CD4-positive, alpha-beta T cell treated with Interleukin-17A for 1 hour (primary cell): ENCODE measurements around the gene ZNF879.

ENCODE experiments used
- DNase-seq: peaks from one replicate; pipeline ENCODE4 v3.0.0-alpha.2; 2020

The ZNF879 gene

DNA sequence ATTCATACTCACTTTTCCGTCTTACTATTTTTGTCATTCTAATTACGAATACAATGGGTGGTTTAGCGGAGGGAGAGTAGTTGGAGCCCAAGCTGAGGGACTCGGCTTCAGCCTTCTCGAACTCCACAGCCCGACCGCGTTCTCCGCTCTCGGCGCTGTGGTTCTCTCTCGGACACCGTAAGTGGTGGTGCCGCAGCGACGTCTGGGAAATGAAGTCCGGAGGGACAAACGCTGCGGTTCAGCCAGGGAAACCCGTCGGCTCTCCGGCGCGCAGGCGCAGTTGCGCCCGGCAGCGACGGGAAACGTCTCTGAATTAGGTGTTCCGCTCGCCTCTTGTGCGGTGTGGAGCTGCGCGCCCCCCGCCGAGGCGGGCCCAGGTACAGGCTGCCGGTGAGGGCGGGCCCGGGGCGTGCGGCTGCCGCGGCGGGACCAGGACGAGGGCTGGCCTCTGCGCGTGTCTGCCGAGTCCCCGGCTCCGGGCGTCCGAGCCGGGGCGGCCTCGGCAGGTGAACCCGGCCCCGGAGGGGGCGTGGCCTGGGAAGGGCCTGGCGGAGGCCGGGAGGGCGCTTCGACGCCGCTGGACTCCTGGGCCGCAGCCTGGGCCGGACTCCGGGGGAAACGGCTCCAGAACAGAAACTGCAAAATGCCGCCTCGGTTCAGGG, at the start of gene ZNF879:
TSS of gene ZNF879 (plus strand) at position 277 of the 662 bp plus-strand sequence. CDS start 1,201 bp downstream, outside the sequence.
- DNase-seq, result peak; percentile 97

DNA sequence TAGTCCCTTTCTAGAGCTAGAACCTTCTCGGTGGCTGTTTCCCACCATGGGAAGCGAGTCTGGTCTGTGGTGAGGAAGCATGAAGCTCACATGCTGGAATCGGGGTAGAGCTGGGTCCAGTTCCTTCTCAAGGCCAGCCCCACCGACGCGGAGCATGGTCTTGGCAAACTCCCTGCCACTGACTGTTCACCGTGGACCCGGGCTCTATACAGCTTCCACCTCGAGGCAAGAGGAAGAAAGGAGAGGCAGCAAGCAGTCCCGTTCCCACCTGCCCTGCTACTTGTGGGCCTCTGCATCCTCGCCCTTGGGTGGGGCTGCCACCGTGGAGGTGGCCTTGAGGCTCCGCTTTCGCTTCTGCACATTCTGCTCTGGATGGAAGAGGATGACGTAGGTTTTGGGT, 42.2 kb upstream of the ZNF879 start:
- no peak for DNase-seq

- no peak for DNase-seq
Observed at GRCh38 chr5:178982941-178983340, 40.7 kb upstream of the ZNF879 start.

GRCh38 chr5:178983728-178984127, 39.9 kb upstream of the ZNF879 start:
- DNase-seq, result no peak

DNA sequence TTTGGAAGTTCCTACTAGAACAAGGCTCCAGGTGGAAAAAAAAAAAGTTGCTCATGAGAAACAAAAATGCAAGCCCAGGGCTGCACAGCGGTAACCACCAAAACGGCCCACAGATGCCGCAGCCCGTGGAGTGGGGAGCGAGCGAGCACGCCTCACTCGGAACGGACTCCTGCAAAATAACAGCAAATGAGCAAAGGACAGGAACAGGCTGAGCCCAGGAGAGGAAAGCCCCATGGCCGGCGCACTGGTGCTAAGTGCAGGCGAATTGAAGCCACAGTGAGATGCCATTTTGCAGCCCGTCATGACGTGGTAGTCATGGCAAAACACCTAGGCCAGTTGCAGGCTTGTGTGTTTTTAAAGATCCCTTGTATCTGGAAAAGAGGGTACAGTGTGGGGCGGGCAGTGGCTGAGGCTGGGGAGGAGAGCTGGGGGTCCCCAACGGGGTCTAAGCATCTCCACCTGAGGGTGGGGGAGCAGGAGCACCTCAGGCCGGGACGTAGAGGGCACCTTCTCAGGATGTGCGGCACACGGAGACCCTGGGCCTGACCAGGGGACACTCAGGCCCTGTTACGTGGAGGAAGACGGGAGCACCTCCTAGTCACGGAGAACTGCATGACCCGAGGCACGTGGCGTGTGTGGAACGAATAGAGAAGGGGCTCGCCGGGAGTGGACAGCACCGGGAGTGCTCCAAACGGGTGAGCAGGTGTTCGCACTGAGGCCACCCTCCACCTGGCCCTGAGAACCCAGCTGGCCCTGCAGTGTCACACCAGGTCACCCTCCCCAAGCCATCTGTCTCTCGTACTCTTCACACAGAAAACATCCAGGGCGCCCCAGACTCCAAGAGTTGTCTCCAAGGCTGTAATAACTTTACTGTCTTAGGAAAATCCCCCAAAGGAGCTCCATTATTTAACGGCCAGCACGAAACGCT, 39.2 kb upstream of the ZNF879 start:
- DNase-seq, result no peak

- no peak for DNase-seq
Observed at GRCh38 chr5:178986326-178986960, 37.2 kb upstream of the ZNF879 start.

DNA sequence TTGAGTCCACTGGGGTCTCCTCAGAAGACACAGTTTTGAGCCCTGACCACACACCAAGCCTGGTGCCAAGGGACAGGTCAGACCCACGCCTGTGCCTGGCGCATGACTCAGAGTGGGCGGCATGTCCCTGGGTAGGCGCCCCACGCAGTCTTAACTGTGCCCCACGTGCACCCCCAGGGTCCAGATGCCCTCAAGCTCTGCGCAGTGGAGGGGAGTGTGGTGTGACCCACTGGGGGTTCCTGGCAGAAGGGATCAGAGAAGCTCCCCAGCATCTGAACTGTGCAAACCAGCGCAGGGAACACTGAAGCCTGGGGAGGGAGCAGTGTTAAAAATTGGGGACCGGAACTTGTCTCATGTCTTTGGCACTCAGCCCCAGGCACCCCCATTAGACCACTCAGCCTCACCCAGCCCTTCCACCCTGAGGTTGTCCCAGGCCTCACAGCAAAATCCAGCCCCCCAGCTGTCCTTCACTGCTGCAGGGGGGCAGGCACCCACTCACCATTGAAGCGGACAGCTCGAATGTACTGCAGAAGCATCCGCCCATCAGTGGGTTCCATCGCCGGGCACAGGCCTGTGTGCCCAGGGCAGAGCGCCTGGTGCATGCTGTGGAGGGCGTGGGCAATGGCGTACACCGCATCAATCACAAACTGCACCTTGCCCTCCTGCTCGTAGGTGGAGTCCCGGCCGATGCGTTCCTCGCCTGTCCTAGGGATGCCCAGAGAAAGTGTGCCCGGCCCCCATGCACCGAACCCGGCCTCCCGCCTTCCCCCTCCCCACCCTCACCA, 35.0 kb upstream of the ZNF879 start:
- no peak for DNase-seq

GRCh38 chr5:178989311-178989710, 34.3 kb upstream of the ZNF879 start:
- DNase-seq, result no peak

DNA sequence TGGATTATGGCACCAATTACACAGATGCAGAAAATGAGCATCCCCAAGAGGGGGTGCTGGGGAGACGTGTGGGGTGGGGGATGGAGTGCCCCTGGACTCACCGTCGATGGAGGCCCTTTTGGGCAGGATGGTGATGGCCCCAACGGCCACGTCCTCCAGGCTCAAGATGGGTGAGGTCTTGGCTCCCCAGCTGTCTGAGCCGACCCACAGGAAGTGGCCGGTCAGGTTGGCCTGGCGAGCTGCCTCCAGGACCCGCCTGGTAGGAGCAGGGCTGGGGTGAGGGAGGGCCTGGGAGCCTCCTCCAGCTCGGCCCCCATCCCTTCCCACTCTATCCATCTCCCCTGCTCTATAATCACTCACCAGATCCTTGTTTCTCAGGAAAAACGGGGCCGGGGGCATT, 33.1 kb upstream of the ZNF879 start:
- no peak for DNase-seq

- no peak for DNase-seq
Observed at GRCh38 chr5:178991190-178992145, 32.1 kb upstream of the ZNF879 start.

DNA sequence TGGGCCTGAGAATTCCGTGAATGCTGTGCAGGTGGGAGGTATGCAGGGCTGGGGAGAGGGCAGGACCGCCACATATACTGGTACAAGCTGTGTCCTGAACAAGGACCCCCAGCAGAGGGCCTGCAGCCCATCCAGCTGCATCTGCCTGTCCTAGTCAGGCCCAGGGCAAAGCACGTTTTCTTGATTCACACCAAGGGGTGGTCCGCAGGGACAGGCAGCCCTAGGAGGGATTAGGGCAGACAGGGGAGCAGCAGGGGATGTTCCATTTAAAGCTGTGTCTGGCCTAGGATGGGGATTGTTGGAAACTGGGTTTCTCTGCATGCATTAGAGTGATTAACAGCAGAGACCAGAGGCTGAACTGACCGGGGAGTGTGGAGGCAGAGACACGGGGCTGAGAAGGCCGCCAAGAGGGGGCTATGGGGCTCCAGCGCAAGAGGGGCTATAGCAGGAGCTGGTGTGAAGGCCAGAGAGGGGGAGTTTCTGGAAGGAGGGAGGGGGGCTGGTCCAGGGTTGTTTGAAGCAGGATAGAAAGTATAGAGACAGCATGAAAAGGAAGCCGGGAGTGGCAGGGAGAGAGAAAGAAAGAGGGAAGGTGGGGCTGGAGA, 31.2 kb upstream of the ZNF879 start:
- DNase-seq, result no peak

DNA sequence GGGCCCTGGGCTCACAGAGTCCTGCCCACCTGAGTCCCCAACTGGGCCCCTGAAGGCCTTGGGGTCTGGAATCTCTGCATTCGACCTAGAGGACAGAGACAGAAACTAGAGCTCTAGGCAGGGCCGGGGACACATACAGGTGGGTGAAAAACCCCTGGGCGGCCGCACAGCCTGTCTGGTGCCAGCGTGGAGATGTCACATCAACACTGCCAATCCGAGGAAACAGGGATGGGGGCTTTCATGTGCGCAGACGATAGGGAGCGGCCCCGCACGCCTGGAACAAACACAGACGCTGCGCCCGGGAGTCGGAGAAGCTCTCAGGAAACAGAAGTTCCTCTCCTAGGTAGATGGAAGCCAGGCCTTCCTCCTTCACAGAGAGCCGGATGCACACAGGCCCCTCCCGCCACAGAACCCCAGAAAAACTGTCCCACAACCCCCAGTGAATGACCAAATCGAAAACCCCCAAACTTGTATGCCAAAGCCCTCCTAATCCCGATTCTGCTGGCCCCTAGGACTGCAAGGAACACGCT, 30.3 kb upstream of the ZNF879 start:
- DNase-seq, result no peak

DNA sequence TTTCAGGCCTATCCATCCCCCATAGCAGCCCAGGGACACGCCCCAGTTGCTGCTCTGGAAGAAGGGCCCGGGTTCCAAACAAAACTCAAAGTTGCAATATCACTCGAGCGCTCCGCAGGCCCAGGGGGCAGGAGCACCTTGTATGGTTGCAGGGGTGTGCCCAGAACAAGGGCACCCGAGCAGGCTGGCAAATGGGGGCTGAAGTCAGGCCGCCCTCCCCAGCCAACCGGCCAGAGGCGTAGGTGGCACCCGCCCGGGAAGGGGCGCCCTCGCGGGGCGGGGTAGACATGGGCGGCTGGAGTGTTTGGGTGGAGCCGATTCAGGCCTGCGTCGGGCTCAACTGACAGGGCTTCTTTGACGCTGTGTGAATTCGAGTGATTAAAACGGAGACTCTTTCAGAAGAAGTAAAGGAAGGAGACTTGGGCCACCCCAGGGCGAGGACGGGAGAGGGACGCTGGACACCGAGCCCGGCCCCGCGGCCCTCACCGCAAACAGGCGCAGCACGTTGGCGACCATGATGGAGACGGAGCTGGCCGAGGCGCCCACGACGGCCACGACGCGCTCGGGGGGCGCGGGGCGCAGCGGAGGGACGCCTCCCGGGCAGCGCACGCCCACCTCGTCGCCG, 29.5 kb upstream of the ZNF879 start:
- DNase-seq, result no peak

GRCh38 chr5:178994580-178995340, 28.8 kb upstream of the ZNF879 start, which contains the start of gene GRM6:
GRM6 (minus strand) TSS chr5:178995320; CDS start chr5:178994944, 376 bp downstream.
- DNase-seq, result no peak

DNA sequence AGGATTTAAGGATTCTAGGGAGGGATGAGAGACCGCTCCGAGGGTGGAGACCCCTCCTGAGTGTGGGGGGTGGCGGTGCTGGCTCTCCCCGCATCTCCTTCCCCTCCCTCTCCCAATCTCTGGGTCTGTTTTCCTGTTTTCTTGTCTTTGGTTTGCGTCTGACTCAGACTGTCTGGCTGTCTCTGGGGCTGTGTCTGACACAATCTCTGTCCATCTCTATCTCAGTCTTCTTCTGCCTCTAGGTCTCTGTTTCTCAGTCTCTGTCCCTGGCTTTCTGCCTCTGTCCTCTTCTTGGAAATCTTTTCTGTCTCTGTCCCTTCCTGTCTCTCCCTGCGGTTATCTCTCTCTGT, 28.3 kb upstream of the ZNF879 start:
- no peak for DNase-seq

DNA sequence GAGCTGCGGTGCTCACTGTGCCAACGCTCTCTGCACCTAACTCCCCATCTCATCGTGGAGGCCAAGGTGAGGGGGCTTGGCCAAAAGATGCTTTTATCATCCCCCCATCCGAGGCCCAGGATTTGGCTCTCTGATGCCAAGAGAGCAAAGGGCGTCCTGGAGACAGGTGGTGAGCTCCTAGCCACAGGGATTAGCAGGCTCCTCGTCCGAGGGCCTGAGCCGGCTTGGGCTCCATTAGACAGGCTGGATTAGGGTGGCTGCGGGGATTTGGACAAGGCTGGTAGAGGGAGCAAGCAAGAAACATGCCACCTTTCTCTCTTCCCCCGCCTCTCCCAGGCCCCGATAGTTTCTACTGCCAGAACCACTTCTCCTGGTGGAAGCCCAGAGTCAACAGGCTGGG, 27.4 kb upstream of the ZNF879 start:
- DNase-seq, result no peak

- no peak for DNase-seq
Observed at GRCh38 chr5:178997191-178997590, 26.4 kb upstream of the ZNF879 start.

DNA sequence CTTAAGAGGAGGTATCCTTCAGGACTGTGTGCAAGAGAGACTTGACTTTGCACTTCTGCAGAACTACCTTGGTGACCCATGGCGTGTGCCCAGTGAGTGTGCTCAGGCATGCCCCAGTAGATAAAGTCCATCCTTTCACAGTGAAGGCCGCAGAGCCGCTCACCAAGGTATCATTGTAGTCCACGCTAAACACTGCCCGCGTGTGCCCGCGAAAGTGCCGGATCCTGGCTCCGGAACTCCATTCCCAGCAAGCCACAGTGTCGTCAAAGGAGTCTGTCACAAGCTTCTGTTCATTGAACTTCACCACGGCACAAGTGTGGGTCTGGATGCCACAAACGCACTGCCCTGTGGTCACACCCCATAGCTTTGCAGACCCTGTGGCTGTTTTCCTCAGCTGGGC, 25.2 kb upstream of the ZNF879 start:
- no peak for DNase-seq

DNA sequence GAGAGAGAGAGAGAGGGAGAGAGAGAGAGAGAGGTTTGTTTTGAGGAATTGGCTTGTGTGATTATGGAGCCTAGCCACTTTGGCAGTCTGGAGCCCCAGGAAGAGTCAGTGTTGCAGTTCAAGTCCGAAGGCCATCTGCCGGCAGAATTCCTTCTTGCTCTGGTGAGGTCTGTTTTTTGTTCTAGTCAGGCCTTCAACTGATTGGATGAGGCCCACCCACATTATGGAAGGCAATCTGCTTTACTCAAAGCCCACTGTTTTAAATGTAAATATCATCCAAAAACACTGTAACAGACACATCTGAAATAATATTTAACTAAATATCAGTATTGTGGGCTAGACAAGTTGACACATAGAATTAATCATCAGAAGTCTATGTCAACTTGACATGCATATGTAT, 17.0 kb upstream of the ZNF879 start:
- DNase-seq, result no peak

GRCh38 chr5:179008667-179009066, 14.9 kb upstream of the ZNF879 start:
- DNase-seq, result no peak
